Heart left ventricle (tissue), 13 donors: ENCODE results near the gene MEGF11.

Experiments used
- CTCF ChIP-seq, 12 donors: fragments of 200-600 bp; sonication (generic) in 4 of 12; IDR thresholded peaks; one replicate each; pipeline versions ENCODE4 v1.5.0 to v1.8.0; 2018 to 2022; ENCODE audit warnings: antibody characterized with exemption in 12 of 12, mild to moderate bottlenecking in 5 of 12
- POLR2A ChIP-seq, 2 donors: fragments of 450-650 bp; IDR thresholded peaks; one replicate each; pipeline ENCODE4 v1.6.1; 2017; ENCODE audit warnings: antibody characterized with exemption in 2 of 2, mild to moderate bottlenecking in 2 of 2, moderate library complexity in 2 of 2
- donor health status: ischemic (EF 13 %, LVEDD 7.1; RV severe dilation, severe dysfunction).
- donor health status: DM: no; HTN: yes; CAD: no.
- donor health status: DM: no; HTN: no; CAD: no.
- donor health status: ischemic (EF 25% LVEDD 6.9; RV normal size, moderate dysfunction).
- donor health status: ischemic (EF 25% LVEDD 5.7; RV mildly dilated, moderate dysfunction).
- donor health status: ischemic (EF 35%, LVEDD 5.7; RV mildly dilated, moderate dysfunction).
- donor health status: nonischemic (EF 11% LVEDD 7.7; RV severe dilation, severe dysfunction).
- donor health status: DM: yes; HTN: yes; CAD: no.
- donor health status: PGD.
- donor health status: ischemic (EF 29% LVEDD 5.4; RV normal size, mild dysfunction).
- donor health status: nonischemic (EF 23%, LVEDD 6.1; RV moderate dilation, normal function).

- TF ChIP-seq CTCF (IDR thresholded peaks at IDR 0.05) (no peak), POLR2A (IDR thresholded peaks at IDR 0.05) (no peak)
Measured at GRCh38 chr15:66186049-66186825, 67.3 kb downstream of the MEGF11 start.
